ENCODE results near the gene RALGAPA2.

The RALGAPA2 gene

DNA sequence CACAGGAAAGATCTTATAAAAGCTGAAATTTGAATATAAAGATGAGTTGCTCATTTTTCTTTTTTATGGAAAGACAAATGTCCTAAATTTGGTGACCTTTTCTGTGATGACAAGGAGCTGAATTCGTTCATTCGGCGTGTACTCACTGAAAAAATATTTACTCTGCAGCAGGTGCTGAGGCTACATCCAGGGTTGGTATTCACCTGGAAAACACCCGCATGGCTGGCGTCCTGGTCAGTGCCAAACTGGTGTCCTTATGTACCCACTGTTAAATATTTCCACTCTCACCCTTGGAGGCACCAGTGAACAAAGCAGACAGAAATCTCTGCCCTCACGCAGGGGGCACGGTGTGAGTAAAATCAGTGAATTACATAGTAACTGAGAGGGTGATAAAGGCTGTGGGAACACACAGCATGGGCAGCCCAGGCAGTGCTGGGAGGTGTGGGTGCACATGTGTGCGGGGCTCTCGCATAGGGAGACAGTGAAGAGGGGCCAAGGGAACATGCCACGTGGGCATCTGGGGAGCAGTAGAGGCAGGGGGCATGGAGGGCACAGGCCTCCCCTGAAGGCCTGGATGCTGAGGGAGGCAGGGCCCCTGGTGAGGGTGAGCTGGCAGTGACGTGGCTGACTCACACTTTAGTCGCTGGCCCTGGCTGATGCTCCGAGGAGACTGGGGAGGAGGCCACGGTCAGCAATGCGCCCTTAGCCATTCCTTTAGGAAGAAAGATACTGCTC is 254.9 kb downstream of the RALGAPA2 start:
- no peak for DNase-seq

GRCh38 chr20:20456741-20457140 is 255.7 kb downstream of the RALGAPA2 start:
- DNase-seq: no peak

DNA sequence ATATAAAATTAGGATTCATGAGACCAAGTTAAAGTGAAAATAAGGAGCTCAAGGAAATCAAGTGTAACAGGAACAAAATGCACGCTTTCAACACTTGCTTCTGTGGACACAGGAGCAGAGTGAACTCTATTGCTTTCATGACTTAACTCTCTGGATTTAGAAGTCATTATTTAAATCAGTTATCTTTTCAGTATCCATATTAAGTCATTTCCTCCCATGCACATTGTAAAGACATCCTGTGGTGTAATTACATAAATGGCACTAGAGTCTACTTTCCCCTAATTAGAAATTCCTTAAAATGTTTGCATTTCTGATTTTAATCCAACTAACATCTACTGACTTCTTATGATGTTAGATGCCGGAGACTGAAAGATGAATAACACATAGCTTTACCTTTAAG is 256.5 kb downstream of the RALGAPA2 start:
- no peak for DNase-seq

- DNase-seq: no peak
These were observed 257.4 kb downstream of the RALGAPA2 start for GRCh38 chr20:20454850-20455627.

- DNase-seq: no peak
These were observed 258.1 kb downstream of the RALGAPA2 start for GRCh38 chr20:20454367-20454766.

GRCh38 chr20:20452254-20452676 is 260.2 kb downstream of the RALGAPA2 start:
- DNase-seq: no peak

GRCh38 chr20:20450521-20450920 is 261.9 kb downstream of the RALGAPA2 start:
- DNase-seq: no peak

GRCh38 chr20:20448881-20449280 is 263.6 kb downstream of the RALGAPA2 start:
- DNase-seq: no peak

- no peak for DNase-seq
These were observed 265.2 kb downstream of the RALGAPA2 start for GRCh38 chr20:20447196-20447595.

- DNase-seq: no peak
These were observed 265.9 kb downstream of the RALGAPA2 start for GRCh38 chr20:20446425-20447015.

DNA sequence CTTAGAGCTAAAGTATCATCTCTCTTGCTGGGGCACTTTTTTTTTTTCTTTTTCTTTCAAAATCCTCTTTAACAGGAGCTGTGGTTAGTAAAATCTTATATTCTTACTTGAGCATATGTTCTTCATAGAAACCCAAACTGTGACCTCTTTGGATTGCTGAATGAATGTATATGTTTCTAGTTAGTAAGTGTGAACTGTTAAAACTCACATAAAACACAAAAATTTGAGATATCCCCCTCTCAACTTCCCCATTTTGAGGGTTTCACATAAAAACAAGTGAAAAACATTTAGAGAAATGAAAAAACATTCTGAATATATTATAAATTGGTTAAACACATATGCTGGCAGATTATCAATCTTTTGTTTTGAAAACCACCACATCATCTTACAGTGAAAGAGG is 266.4 kb downstream of the RALGAPA2 start:
- DNase-seq: no peak

DNA sequence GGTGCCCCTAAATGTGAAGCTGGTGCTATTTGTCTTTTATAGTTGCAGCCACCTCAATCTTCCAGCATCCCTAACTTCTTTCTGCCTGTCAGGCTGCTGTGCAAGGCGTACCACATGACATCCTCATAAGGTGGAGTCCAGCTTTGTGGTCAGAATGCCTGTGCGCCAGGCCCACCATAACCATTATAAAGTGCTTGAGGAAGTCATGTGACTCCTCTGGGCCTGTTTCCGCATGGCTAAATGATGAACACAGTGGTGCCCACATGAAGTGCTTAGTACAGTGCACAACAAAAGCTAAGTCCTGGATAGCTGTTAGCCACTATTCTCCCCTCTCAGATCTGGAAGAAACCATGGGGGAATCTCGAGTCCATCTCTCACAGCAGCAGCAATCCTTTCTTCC is 268.9 kb downstream of the RALGAPA2 start:
- no peak for DNase-seq

GRCh38 chr20:20442466-20442865 is 270.0 kb downstream of the RALGAPA2 start:
- no peak for DNase-seq

DNA sequence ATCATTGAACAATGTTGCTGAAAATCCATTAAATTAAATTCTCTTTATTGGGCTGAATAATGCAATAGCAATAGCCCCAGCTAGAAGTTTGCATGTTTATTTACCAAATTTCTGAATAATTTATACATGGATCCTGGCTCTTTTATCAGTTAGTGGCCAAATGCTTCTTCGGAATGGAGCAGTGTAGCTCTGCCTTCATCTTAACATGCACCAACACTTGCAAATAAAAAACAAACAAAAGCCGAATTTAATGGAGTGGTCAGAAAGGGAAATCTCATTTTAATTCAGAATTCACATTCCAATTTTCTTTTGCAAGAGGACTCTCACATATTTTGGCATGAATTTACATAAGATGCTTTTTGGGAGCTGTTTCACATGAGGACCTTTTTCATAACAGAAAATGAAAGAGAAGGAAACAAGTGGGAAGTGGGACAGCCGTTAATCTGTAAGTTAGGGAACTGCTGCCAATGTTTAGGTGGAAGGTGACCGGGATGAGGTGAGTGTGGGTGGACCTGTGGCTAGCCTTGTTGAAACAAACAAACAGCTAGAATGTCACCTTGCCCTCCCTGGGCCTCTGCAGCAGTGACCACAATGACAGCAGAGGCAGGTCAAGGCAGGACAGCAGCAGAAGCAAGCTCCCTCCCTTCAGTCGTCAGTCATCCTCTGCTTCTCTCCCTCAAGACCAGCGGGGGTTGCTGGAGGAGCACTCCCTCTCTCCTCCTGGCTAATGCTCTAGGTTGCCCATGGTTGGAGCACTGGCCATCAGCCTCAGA is 271.4 kb downstream of the RALGAPA2 start:
- DNase-seq: no peak

- DNase-seq: no peak
These were observed 272.0 kb downstream of the RALGAPA2 start for GRCh38 chr20:20440481-20440880.

DNA sequence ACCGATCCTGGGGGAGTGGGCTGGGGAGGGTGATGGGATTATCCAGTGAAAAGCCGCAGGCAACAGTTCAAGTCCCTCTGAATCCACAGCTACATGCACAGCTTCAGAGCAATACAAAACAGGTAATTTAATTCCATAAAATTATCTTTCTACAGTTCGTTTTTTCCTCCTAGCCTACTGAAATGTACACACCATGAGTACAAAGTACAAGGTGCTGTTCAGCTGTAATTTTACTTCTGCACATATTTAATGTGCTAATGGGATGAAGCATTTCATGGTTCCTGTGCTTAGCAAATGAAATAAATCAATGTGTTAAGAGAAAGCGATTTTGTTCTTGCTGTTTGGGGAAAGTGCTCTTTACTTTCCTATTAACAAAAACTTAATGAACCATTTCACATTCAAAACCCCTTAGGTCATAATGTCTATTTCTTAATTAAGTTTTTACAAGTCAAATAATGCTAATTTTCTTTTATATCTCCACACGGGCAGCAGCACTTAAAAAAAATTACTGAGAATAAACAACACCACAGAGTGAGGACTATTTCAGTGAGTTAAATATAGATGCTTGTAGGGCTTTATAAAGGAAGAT is 272.7 kb downstream of the RALGAPA2 start:
- no peak for DNase-seq

DNA sequence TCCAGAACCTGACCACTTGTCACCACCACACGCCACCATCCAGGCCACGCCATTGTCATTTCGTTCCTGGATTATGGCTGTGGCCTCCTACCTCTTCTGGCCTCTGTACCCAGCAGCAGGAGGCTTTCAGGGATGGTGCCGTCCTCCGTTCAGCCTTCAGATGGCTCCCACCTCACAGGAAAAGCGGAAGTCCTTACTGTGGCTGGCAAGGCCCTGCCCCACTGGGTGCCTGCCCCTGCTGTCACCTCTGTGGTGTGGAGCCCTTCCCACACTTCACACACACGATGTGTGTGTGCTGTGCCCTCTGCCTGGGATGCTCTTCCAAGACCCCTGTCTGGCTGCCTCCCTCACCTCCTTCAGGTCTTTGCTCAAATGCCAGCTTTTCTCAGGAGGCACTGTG is 275.1 kb downstream of the RALGAPA2 start:
- no peak for DNase-seq

GRCh38 chr20:20436689-20437088 is 275.8 kb downstream of the RALGAPA2 start:
- no peak for DNase-seq

DNA sequence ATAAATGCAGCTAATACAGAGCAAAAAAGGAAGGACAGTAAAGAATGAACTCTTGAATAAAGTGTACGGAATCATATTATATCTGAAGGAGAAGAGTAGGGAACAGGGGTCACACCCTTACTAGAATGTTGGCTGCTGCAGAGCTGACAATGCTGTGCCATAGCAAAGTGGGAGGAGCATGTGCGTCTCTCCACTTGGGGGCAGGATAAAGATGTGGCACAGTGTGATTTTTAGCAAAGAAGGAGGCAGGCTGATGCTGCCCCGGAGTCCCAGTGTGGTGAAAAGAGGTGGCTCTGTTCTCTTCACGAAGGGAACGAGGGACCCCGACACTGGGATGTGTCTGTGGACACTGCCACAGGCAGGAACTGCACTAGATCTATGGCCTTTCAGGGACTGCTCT is 277.0 kb downstream of the RALGAPA2 start:
- DNase-seq: no peak

DNA sequence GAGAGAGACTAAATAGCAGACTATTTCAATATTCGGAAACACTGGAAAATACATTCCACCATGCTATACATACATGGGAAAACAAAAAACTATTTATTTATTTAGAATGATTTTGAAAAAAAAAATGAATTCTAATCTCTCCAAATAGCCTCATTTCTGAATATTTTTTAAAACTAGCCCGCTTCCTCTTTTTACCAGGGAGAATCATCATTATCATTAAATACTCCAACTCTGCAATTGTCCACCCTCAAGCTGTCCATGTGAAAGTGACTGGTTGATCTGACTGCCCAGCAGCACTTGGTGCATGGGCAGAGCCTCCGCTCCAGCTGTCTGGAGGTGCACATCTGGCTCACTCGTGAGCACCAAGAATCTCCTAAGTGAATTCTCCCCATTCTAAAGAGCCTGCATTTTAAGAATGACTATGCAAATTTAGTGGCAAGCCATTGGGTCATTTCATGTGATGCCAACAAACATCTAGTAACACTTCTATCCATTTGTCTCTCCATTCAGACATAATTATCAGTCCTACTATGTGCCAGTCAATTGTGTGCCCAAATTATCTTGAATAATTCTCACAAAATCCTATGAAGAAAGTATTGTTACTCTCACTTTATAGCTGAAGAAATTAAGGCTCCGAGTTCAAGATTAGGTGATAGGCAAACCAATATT is 279.7 kb downstream of the RALGAPA2 start:
- no peak for DNase-seq

GRCh38 chr20:20430066-20430465 is 282.4 kb downstream of the RALGAPA2 start:
- no peak for DNase-seq

- DNase-seq: no peak
These were observed 284.4 kb downstream of the RALGAPA2 start for GRCh38 chr20:20428067-20428466.

Data from Kasumi-1 (cell line).